Activated CD4-positive, CD25-positive, alpha-beta regulatory T cell treated with anti-CD3 and anti-CD28 coated beads, Interleukin-2, amount 50 U/mL, for 16 hours (primary cell): ENCODE results near the gene ILKAP.

Source experiments
- DNase-seq: peaks from one replicate; pipeline ENCODE4 v3.0.0-alpha.2; 2020; ENCODE audit warnings: low read depth, low spot score

ILKAP gene

GRCh38 chr2:238237431-238238135 lies 34.1 kb upstream of the ILKAP start:
- DNase-seq = no peak

GRCh38 chr2:238236571-238236970 lies 33.1 kb upstream of the ILKAP start:
- DNase-seq = no peak

- no peak for DNase-seq
Observed at GRCh38 chr2:238235856-238236255, 32.4 kb upstream of the ILKAP start.

GRCh38 chr2:238235331-238235732 lies 31.8 kb upstream of the ILKAP start:
- DNase-seq = no peak

- DNase-seq = no peak
Observed at GRCh38 chr2:238233625-238234024, 30.1 kb upstream of the ILKAP start.

- no peak for DNase-seq
Observed at GRCh38 chr2:238231809-238232208, 28.3 kb upstream of the ILKAP start.

GRCh38 chr2:238231251-238231793 lies 27.8 kb upstream of the ILKAP start:
- peak; percentile 56 for DNase-seq

- DNase-seq = no peak
Observed at GRCh38 chr2:238230699-238231098, 27.2 kb upstream of the ILKAP start.

- DNase-seq = no peak
Observed at GRCh38 chr2:238228700-238229099, 25.2 kb upstream of the ILKAP start.

- no peak for DNase-seq
Observed at GRCh38 chr2:238227587-238228032, 24.1 kb upstream of the ILKAP start.

GRCh38 chr2:238226698-238227586 lies 23.4 kb upstream of the ILKAP start:
- DNase-seq = no peak

GRCh38 chr2:238225911-238226697 lies 22.6 kb upstream of the ILKAP start:
- DNase-seq = no peak

- no peak for DNase-seq
Observed at GRCh38 chr2:238225121-238225520, 21.6 kb upstream of the ILKAP start.

GRCh38 chr2:238224356-238225035 lies 21.0 kb upstream of the ILKAP start:
- no peak for DNase-seq

GRCh38 chr2:238220892-238221521 lies 17.5 kb upstream of the ILKAP start:
- no peak for DNase-seq

- no peak for DNase-seq
Observed at GRCh38 chr2:238220274-238220891, 16.9 kb upstream of the ILKAP start.

- DNase-seq = no peak
Observed at GRCh38 chr2:238216651-238217184, 13.2 kb upstream of the ILKAP start.

GRCh38 chr2:238207006-238207405 lies 3.5 kb upstream of the ILKAP start:
- no peak for DNase-seq

- DNase-seq = no peak
Observed at GRCh38 chr2:238203973-238204683, 633 bp upstream of the ILKAP start.
